H1 (cell line): ENCODE measurements around the gene RNF208. TPM values are rescaled to one million over a fixed set of nuclear protein-coding genes. Genes with fewer than 3 reads are reported as not detected.

Source experiments
- CTCF ChIA-PET: fragments of 300-600 bp; sonication (Branson Sonifier 250); formaldehyde crosslinking; loops from one replicate; lab custom pipeline; 2021; ENCODE audit not compliant: partially characterized antibody; lab: Charles Lee
- POLR2A ChIA-PET: fragments of 300-600 bp; sonication (Branson Sonifier 250); formaldehyde crosslinking; loops from one replicate; lab custom pipeline; 2021; ENCODE audit warnings: inconsistent platforms; ENCODE audit not compliant: partially characterized antibody; lab: Charles Lee
- DNase-seq, 2 experiments: peaks; one replicate each; pipeline versions ENCODE4 v3.0.0 to v3.0.0-alpha.2; 2010 to 2022; ENCODE audit warnings: low spot score in 2 of 2, low read depth in 1 of 2, mixed read lengths in 1 of 2
- FAIRE-seq: peaks from 2 replicates; lab custom pipeline; 2011; peaks lifted over from hg19 to GRCh38; lab: Jason Lieb, UNC
- H2AFZ ChIP-seq: 2 replicates; pipeline ENCODE4 v1.8.1; 2012; ENCODE audit warnings: low read length, inconsistent platforms
- H2AK5ac ChIP-seq: 2 replicates; pipeline ENCODE4 v1.6.1; 2013; ENCODE audit warnings: low read depth, low read length
- H2BK120ac ChIP-seq: replicated peaks from 2 replicates; pipeline ENCODE3; 2013; ENCODE audit warnings: low read depth, low read length, inconsistent platforms
- H2BK12ac ChIP-seq: 2 replicates; pipeline ENCODE4 v1.6.1; 2013; ENCODE audit warnings: low read depth, low read length
- H2BK15ac ChIP-seq: 2 replicates; pipeline ENCODE4 v1.6.1; 2013; ENCODE audit warnings: low read length
- H2BK20ac ChIP-seq: 2 replicates; pipeline ENCODE4 v1.6.1; 2013; ENCODE audit warnings: low read length
- H2BK5ac ChIP-seq: 2 replicates; pipeline ENCODE4 v1.6.1; 2013; ENCODE audit warnings: low read depth, low read length
- H3K14ac ChIP-seq: 2 replicates; pipeline ENCODE4 v1.6.1; 2013; ENCODE audit warnings: inconsistent platforms; ENCODE audit not compliant: insufficient read length
- H3K18ac ChIP-seq: 2 replicates; pipeline ENCODE4 v1.6.1; 2013; ENCODE audit warnings: low read length; ENCODE audit errors: extremely low read depth
- H3K23ac ChIP-seq: 2 replicates; pipeline ENCODE4 v1.6.1; 2013; ENCODE audit warnings: inconsistent platforms; ENCODE audit not compliant: insufficient read length
- H3K23me2 ChIP-seq: 2 replicates; pipeline ENCODE4 v1.6.1; 2013; ENCODE audit warnings: low read depth, low read length
- H3K27ac ChIP-seq: 2 replicates; pipeline ENCODE4 v1.6.1; 2011; ENCODE audit warnings: low read depth, low read length, inconsistent platforms
- H3K27me3 ChIP-seq, 4 experiments: replicated peaks in 1 of 4; 1 replicate in 1 of 4; 2 replicates in 3 of 4; pipeline versions ENCODE4 v1.6.1 to v1.8.1; 2011 to 2013; ENCODE audit warnings: low read length in 3 of 4, mild to moderate bottlenecking in 3 of 4, inconsistent platforms in 2 of 4, mixed read lengths in 2 of 4, moderate library complexity in 1 of 4; ENCODE audit not compliant: control insufficient read depth in 3 of 4, insufficient read depth in 3 of 4; ENCODE audit errors: extremely low read depth in 1 of 4
- H3K36me3 ChIP-seq, 4 experiments: 2 replicates each; pipeline versions ENCODE4 v1.6.1 to v1.8.1; 2011 to 2013; ENCODE audit warnings: mild to moderate bottlenecking in 4 of 4, low read length in 3 of 4, moderate library complexity in 2 of 4, control low read depth in 1 of 4, inconsistent platforms in 1 of 4; ENCODE audit not compliant: insufficient read depth in 4 of 4, control insufficient read depth in 2 of 4
- H3K4ac ChIP-seq: replicated peaks from 2 replicates; pipeline ENCODE3; 2013; ENCODE audit warnings: low read length, low read depth, mixed read lengths, inconsistent platforms; ENCODE audit not compliant: insufficient read length
- H3K4me1 ChIP-seq, 4 experiments: replicated peaks in 1 of 4; 1 replicate in 1 of 4; 2 replicates in 3 of 4; pipeline versions ENCODE4 v1.6.1 to v1.8.1; 2011 to 2013; ENCODE audit warnings: low read length in 3 of 4, inconsistent platforms in 2 of 4, mixed read lengths in 1 of 4; ENCODE audit not compliant: insufficient read depth in 4 of 4, control insufficient read depth in 3 of 4
- H3K4me2 ChIP-seq, 2 experiments: 2 replicates each; pipeline versions ENCODE4 v1.6.1 to v1.8.1; 2011 to 2013; ENCODE audit warnings: low read depth in 2 of 2, low read length in 2 of 2, control low read depth in 1 of 2, inconsistent platforms in 1 of 2, mild to moderate bottlenecking in 1 of 2; ENCODE audit not compliant: insufficient read depth in 1 of 2
- H3K4me3 ChIP-seq, 4 experiments: fragments of 200-600, 300-600 bp in 1 of 4; sonication (generic), shearing (Covaris generic), sonication (Bioruptor Twin) in 1 of 4; 2 replicates each; pipeline versions ENCODE4 v1.5.1 to v1.8.1; 2011 to 2016; ENCODE audit warnings: low read length in 4 of 4, low read depth in 3 of 4, control low read depth in 2 of 4, inconsistent platforms in 2 of 4, mild to moderate bottlenecking in 2 of 4, mixed read lengths in 1 of 4, moderate library complexity in 1 of 4; ENCODE audit not compliant: insufficient read depth in 2 of 4; ENCODE audit errors: extremely low read depth in 1 of 4
- H3K56ac ChIP-seq: replicated peaks from 2 replicates; pipeline ENCODE3; 2013; ENCODE audit warnings: low read depth, mild to moderate bottlenecking, mixed read lengths, low read length, inconsistent platforms; ENCODE audit not compliant: insufficient read length
- H3K79me1 ChIP-seq: 2 replicates; pipeline ENCODE4 v1.6.1; 2013; ENCODE audit warnings: low read depth, low read length, control low read depth
- H3K79me2 ChIP-seq, 2 experiments: 2 replicates each; pipeline versions ENCODE4 v1.6.1 to v1.8.1; 2012 to 2013; ENCODE audit warnings: low read length in 2 of 2, mild to moderate bottlenecking in 2 of 2, inconsistent platforms in 1 of 2; ENCODE audit not compliant: insufficient read depth in 2 of 2, control insufficient read depth in 1 of 2
- H3K9ac ChIP-seq, 4 experiments: replicated peaks in 1 of 4; 1 replicate in 1 of 4; 2 replicates in 3 of 4; pipeline versions ENCODE4 v1.6.1 to v1.8.1; 2011 to 2013; ENCODE audit warnings: low read depth in 3 of 4, low read length in 3 of 4, control low read depth in 2 of 4, mild to moderate bottlenecking in 2 of 4, moderate library complexity in 2 of 4, inconsistent platforms in 1 of 4; ENCODE audit errors: extremely low read depth in 1 of 4
- H3K9me3 ChIP-seq, 2 experiments: 2 replicates each; pipeline versions ENCODE4 v1.6.1 to v1.8.1; 2012 to 2013; ENCODE audit warnings: mild to moderate bottlenecking in 2 of 2, moderate library complexity in 2 of 2, control low read depth in 1 of 2, inconsistent platforms in 1 of 2, low read depth in 1 of 2, low read length in 1 of 2, mixed read lengths in 1 of 2; ENCODE audit not compliant: insufficient read depth in 2 of 2
- H4K20me1 ChIP-seq, 2 experiments: replicated peaks in 1 of 2; 2 replicates each; pipeline versions ENCODE3 to v1.8.1; 2011 to 2013; ENCODE audit warnings: inconsistent platforms in 2 of 2, low read length in 2 of 2, mild to moderate bottlenecking in 1 of 2; ENCODE audit not compliant: insufficient read depth in 2 of 2, control insufficient read depth in 1 of 2
- H4K5ac ChIP-seq: 2 replicates; pipeline ENCODE4 v1.6.1; 2013; ENCODE audit warnings: low read length, low read depth, mixed read lengths, inconsistent platforms; ENCODE audit not compliant: insufficient read length
- H4K8ac ChIP-seq: 2 replicates; pipeline ENCODE4 v1.8.0; 2013; ENCODE audit warnings: mild to moderate bottlenecking, moderate library complexity, low read length, inconsistent platforms; ENCODE audit not compliant: insufficient read depth; ENCODE audit errors: extremely low read depth
- H4K91ac ChIP-seq: replicated peaks from 2 replicates; pipeline ENCODE3; 2013; ENCODE audit warnings: low read length, mixed read lengths, inconsistent platforms; ENCODE audit not compliant: insufficient read length
- CBX8 ChIP-seq: fragments of 300-800, 300-1000 bp; sonication (generic); IDR thresholded peaks from 2 replicates; pipeline ENCODE4 v1.7.1; 2016; ENCODE audit warnings: low read depth, low read length, borderline replicate concordance
- CEBPB ChIP-seq: IDR thresholded peaks from 2 replicates; pipeline ENCODE4 v1.6.1; 2012; ENCODE audit warnings: low read depth, low read length
- HDAC2 ChIP-seq, 2 experiments: fragments of 300-600 bp in 1 of 2; sonication (generic) in 1 of 2; IDR thresholded peaks; 2 replicates each; pipeline ENCODE4 v1.6.1; 2011 to 2012; ENCODE audit warnings: low read depth in 2 of 2, low read length in 2 of 2, mild to moderate bottlenecking in 2 of 2, moderate library complexity in 2 of 2, borderline replicate concordance in 1 of 2, inconsistent platforms in 1 of 2
- KDM5A ChIP-seq: fragments of 200-600 bp; IDR thresholded peaks from 2 replicates; pipeline ENCODE4 v1.7.1; 2012; ENCODE audit warnings: mild to moderate bottlenecking, low read length, inconsistent platforms, mixed read lengths
- NANOG ChIP-seq: IDR thresholded peaks from 2 replicates; pipeline ENCODE4 v1.6.1; 2011; ENCODE audit warnings: low read length, low read depth, mild to moderate bottlenecking, inconsistent platforms; ENCODE audit not compliant: insufficient read depth, poor library complexity, severe bottlenecking
- RBBP5 ChIP-seq: IDR thresholded peaks from 2 replicates; pipeline ENCODE4 v1.7.1; 2012; ENCODE audit warnings: low read depth, mild to moderate bottlenecking, inconsistent platforms, low read length, moderate library complexity, borderline replicate concordance
- SIRT6 ChIP-seq: IDR thresholded peaks from one replicate; pipeline ENCODE4 v1.7.1; 2012; ENCODE audit warnings: low read length, inconsistent platforms
- SIX5 ChIP-seq: IDR thresholded peaks from 2 replicates; pipeline ENCODE4 v1.6.1; 2011; ENCODE audit warnings: mild to moderate bottlenecking, low read depth, low read length
- YY1 ChIP-seq: IDR thresholded peaks from 2 replicates; pipeline ENCODE4 v1.6.1; 2011; ENCODE audit warnings: low read depth, mild to moderate bottlenecking, low read length
- ZNF274 ChIP-seq: IDR thresholded peaks from 2 replicates; pipeline ENCODE4 v1.7.0; 2012; ENCODE audit warnings: low read length, borderline replicate concordance; ENCODE audit errors: extremely low read depth
- WGBS, 2 experiments: shearing (Covaris generic) in 1 of 2; methylation state at CpG; one replicate each; pipeline versions ENCODE4 v1.1.6 to v1.1.7; 2013 to 2015; ENCODE audit warnings: low lambda C conversion rate in 2 of 2, mixed read lengths in 2 of 2, inconsistent platforms in 1 of 2, low coverage in 1 of 2, missing lambda C conversion rate in 1 of 2; ENCODE audit not compliant: insufficient replicate concordance in 2 of 2, insufficient coverage in 1 of 2, insufficient read length in 1 of 2; ENCODE audit errors: extremely low coverage in 1 of 2, missing lambda C conversion rate in 1 of 2; 5-methylcytosine and 5-hydroxymethylcytosine counted together
- polyA plus RNA-seq, 7 experiments: library from polyadenylated mRNA; depleted of rRNA in 3 of 7; stranded (reverse) in 5 of 7; unstranded in 2 of 7; fragments of >200 nt in 5 of 7; fragments of 200-250 nt in 2 of 7; gene quantifications; 1 replicate in 5 of 7; 2 replicates in 1 of 7; 4 replicates in 1 of 7; pipeline versions ENCODE4 v1.2.1 to v1.2.3, GENCODE V29; 2011 to 2013; ENCODE audit warnings: missing spikeins in 2 of 7, mixed read lengths in 2 of 7
- total RNA-seq: library from RNA; stranded (reverse); fragmentation: NEBNext Ultra II Directional; extraction: Animal tissue kit (Norgen Biotek cat#: 25700); gene quantifications from 2 replicates; pipeline ENCODE4 v1.2.1, GENCODE V29; 2021
- TF ChIP-seq, protein P1 (sequence below): IDR thresholded peaks from 2 replicates; pipeline ENCODE4 v1.6.1; 2012; ENCODE audit warnings: inconsistent platforms

The RNF208 gene
- total and polyA plus RNA-seq, 2 of the 8 experiments (the other 6 are each of a cell fraction or from before 2014, with no cell fraction given) = 2.7 to 7.7 TPM

DNA sequence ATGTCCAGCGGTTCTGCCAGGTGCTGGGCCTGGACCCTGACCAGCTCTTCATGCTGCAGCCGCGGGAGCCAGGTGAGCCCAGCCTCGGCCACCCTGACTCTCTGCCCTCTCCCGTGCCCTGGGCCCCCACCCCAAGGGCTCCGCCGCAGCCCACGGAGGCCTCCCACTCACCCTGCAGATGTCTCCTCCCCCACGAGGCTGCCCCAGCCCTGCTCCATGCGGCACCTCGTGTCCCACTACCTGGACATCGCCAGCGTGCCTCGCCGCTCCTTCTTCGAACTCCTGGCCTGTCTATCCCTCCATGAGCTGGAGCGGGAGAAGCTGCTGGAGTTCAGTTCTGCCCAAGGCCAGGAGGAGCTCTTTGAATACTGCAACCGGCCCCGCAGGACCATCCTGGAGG lies 7.4 kb downstream of the RNF208 start:
- H3K4ac ChIP-seq = no peak overlapping the region
- ChIA-PET CTCF (interaction anchor here (0.8 to 4.0 kb wide), 15 partner anchors 8 to 189 kb away, joined by 3 to 31 read pairs (median 4); partner anchors contain the start of genes ANAPC2, CYSRT1, RNF208 and RNF224), POLR2A (interaction anchor here (0.9 to 69.9 kb wide), 9 partner anchors 5 to 99 kb away, joined by 3 to 1462 read pairs (median 12); partner anchors contain the start of genes ANAPC2, CYSRT1, NDOR1 and NELFB)
- TF ChIP-seq SIRT6 (no peak), HDAC2 (IDR thresholded peaks at IDR 0.05; ENCODE audit: borderline replicate concordance in 1 of 2, low read depth in 2 of 2, low read length in 2 of 2) (no peak), KDM5A (no peak), YY1 (no peak), ZNF274 (no peak), CBX8 (no peak), SIX5 (no peak), CEBPB (no peak), NANOG (no peak), RBBP5 (no peak)
- TF ChIP-seq, protein P1, sequence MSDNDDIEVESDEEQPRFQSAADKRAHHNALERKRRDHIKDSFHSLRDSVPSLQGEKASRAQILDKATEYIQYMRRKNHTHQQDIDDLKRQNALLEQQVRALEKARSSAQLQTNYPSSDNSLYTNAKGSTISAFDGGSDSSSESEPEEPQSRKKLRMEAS = no peak

More for the DNA sequence above, 7.4 kb downstream of the RNF208 start:
- no peaks in the 10 kb centered on the region for H3K79me2 ChIP-seq
- H2AFZ ChIP-seq = no peak overlapping the region
- no peak overlapping the region for H3K9ac ChIP-seq
- H3K79me1 ChIP-seq = no peaks in the 10 kb centered on the region; the same call in 1 of the 2 replicates
- no peak overlapping the region for H3K23ac ChIP-seq
- no peak overlapping the region for H3K56ac ChIP-seq
- H2BK15ac ChIP-seq = no peak overlapping the region
- no peak overlapping the region for H3K18ac ChIP-seq
- peaks cover 0 to 15% of the 10 kb centered on the region in 2 experiments for H4K20me1 ChIP-seq
- no peak overlapping the region for H4K5ac ChIP-seq
- no peak for FAIRE-seq
- no peaks in the 10 kb centered on the region for H3K9me3 ChIP-seq
- WGBS, 2 experiments = 87% methylated on average over 13 of the region's 19 CpGs; no CpG with 5 or more reads in 1 of the 2 experiments
- H3K36me3 ChIP-seq = peaks cover 0 to 22% (median 7%) of the 10 kb centered on the region in 4 experiments; a peak in 7 of 8 replicates
- no peak for DNase-seq
- H3K23me2 ChIP-seq = no peaks in the 10 kb centered on the region
- H2BK5ac ChIP-seq = no peak overlapping the region
- H3K27me3 ChIP-seq = no peaks in the 10 kb centered on the region
- H2BK12ac ChIP-seq = no peak overlapping the region
- no peak overlapping the region for H3K14ac ChIP-seq
- H3K4me1 ChIP-seq = peaks cover 0 to 6% (median 4%) of the 10 kb centered on the region in 4 experiments; a peak in 5 of 7 replicates
- H3K4me2 ChIP-seq = no peak overlapping the region
- H3K4me3 ChIP-seq = no peak overlapping the region
- H3K27ac ChIP-seq = no peak overlapping the region
- H2BK20ac ChIP-seq = no peak overlapping the region
- H4K91ac ChIP-seq = no peak overlapping the region
- no peak overlapping the region for H2AK5ac ChIP-seq
- H4K8ac ChIP-seq = no peak overlapping the region
- no peak overlapping the region for H2BK120ac ChIP-seq
